ENCODE data around the gene LNPEP.
A peak's percentile ranks its signal among the peaks of the same experiment; 100 is the strongest.

The LNPEP gene

DNA sequence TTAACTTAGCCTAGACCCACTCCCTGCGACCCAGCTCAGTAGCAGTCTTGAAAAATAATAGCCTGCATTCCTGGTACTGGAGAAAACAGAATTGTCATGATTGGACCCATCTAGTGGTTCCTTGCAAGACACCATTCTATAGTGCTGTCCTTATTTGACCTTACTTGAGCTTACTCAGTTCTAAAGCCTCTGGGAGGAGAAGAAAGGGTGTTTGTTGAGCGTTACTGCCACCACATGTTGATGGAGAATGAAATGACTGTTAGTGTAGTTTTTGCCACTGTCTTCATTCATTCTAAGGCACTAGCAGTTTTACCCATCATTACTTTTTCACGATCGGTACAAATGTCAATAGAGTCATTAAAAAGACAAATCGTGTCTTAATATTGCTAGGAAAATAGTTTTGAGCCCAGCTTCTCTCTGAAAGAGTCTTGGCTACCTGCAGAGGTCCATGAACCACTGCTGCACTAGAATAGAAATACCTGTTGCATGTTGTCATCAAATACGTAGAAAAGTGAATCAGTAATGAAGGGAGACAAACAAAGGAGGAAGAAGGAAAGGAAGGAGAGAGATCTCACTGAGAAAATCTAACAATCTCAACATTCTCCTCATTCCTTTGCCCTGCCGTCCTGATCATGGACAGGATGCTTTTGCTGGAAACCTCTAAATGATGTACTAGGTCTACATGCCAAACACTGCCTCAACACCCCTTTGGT, 110.5 kb downstream of the LNPEP start:
- Histone ChIP-seq H3K27me3 (ENCODE audit: control insufficient read depth, low read length) (peaks cover 50% of the 10 kb centered on the region), H3K9me3 (ENCODE audit: control insufficient read depth, insufficient read depth, low read length) (no peaks in the 10 kb centered on the region), H3K4me1 (ENCODE audit: control insufficient read depth, low read length) (no peaks in the 10 kb centered on the region)

DNA sequence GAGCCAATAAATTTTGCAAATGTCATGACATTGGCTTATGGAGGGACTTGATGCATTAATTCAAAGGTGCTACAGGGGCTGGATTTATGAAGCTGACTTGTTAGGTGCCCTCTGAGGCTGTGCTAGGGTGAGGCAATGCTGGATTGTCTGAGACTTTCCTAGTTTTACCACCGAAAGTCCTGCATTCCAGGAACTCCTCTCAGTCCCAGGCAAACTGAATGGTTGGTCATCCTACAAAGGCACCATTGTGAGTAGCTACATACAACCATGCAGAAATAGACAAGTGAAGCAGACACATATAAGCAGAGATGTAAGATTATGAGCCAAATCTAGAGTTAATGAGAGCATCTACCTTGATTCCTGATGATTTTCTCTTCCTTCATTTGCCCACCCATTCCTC, 111.2 kb downstream of the LNPEP start:
- TF ChIP-seq, protein P1, sequence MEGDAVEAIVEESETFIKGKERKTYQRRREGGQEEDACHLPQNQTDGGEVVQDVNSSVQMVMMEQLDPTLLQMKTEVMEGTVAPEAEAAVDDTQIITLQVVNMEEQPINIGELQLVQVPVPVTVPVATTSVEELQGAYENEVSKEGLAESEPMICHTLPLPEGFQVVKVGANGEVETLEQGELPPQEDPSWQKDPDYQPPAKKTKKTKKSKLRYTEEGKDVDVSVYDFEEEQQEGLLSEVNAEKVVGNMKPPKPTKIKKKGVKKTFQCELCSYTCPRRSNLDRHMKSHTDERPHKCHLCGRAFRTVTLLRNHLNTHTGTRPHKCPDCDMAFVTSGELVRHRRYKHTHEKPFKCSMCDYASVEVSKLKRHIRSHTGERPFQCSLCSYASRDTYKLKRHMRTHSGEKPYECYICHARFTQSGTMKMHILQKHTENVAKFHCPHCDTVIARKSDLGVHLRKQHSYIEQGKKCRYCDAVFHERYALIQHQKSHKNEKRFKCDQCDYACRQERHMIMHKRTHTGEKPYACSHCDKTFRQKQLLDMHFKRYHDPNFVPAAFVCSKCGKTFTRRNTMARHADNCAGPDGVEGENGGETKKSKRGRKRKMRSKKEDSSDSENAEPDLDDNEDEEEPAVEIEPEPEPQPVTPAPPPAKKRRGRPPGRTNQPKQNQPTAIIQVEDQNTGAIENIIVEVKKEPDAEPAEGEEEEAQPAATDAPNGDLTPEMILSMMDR (IDR thresholded peaks at IDR 0.05; ENCODE audit: low read depth, low read length, poor library complexity, severe bottlenecking) = no peak
- no peak for TF ChIP-seq EZH2phosphoT487 (IDR thresholded peaks at IDR 0.05; ENCODE audit: borderline replicate concordance, low read length)
- Histone ChIP-seq H3F3A (ENCODE audit: control insufficient read depth, insufficient read depth) (no peaks in the 10 kb centered on the region), H3K36me3 (ENCODE audit: control insufficient read depth, low read length) (no peaks in the 10 kb centered on the region), H3K4me1 (ENCODE audit: control insufficient read depth, low read length) (no peaks in the 10 kb centered on the region), H3K9me3 (ENCODE audit: control insufficient read depth, insufficient read depth, low read length) (no peaks in the 10 kb centered on the region), H4K20me1 (ENCODE audit: control insufficient read depth, insufficient read depth, low read depth, low read length) (no peaks in the 10 kb centered on the region), H3K4me2 (ENCODE audit: low read length) (no peak overlapping the region), H3K4me3 (ENCODE audit: low read length) (no peak overlapping the region), H3K27me3 (ENCODE audit: control insufficient read depth, low read length) (peaks cover 50% of the 10 kb centered on the region), H3K79me2 (ENCODE audit: control insufficient read depth, low read length) (no peaks in the 10 kb centered on the region), H3K27ac (ENCODE audit: low read depth, low read length) (no peak overlapping the region), H3K9me2 (replicated peaks; ENCODE audit: control insufficient read depth, low read length) (no peaks in the 10 kb centered on the region)

More for the DNA sequence above, 110.5 kb downstream of the LNPEP start:
- no peaks in the 10 kb centered on the region for H3F3A ChIP-seq (ENCODE audit: control insufficient read depth, insufficient read depth)
- H3K27ac ChIP-seq (ENCODE audit: low read depth, low read length) = no peak overlapping the region
- H3K4me3 ChIP-seq (ENCODE audit: low read length) = no peak overlapping the region
- TF ChIP-seq, protein P1 (IDR thresholded peaks at IDR 0.05; ENCODE audit: low read depth, low read length, poor library complexity, severe bottlenecking) = peak; percentile 27
- no peak for TF ChIP-seq EZH2phosphoT487 (IDR thresholded peaks at IDR 0.05; ENCODE audit: borderline replicate concordance, low read length)
- no peaks in the 10 kb centered on the region for H3K9me2 ChIP-seq (replicated peaks; ENCODE audit: control insufficient read depth, low read length)
- H4K20me1 ChIP-seq (ENCODE audit: control insufficient read depth, insufficient read depth, low read depth, low read length) = no peaks in the 10 kb centered on the region
- H3K36me3 ChIP-seq (ENCODE audit: control insufficient read depth, low read length) = no peaks in the 10 kb centered on the region
- H3K4me2 ChIP-seq (ENCODE audit: low read length) = no peak overlapping the region
- no peaks in the 10 kb centered on the region for H3K79me2 ChIP-seq (ENCODE audit: control insufficient read depth, low read length)

DNA sequence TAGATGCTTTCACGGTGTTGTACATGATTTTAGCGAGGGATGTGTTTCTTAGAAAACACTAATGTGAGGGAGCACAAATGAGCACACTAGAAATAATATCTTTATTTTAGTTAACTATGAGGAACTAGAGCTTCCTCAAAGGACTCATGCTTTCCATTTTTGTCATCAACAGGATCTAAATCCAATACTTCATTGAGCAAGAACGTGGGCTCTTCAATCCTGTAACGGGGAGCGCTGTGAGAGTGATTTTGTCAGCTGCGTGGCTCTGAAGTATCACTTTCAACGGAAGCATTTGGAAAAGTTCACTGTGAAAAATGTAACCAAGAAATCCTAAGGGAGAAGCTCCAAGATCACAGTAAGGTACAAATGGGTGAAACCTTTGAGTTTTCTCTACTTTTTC, 113.3 kb downstream of the LNPEP start:
- TF ChIP-seq, protein P1 (IDR thresholded peaks at IDR 0.05; ENCODE audit: low read depth, low read length, poor library complexity, severe bottlenecking) = no peak
- TF ChIP-seq EZH2phosphoT487 (IDR thresholded peaks at IDR 0.05; ENCODE audit: borderline replicate concordance, low read length) = no peak
- Histone ChIP-seq H3K4me1 (ENCODE audit: control insufficient read depth, low read length) (no peaks in the 10 kb centered on the region), H3K79me2 (ENCODE audit: control insufficient read depth, low read length) (no peaks in the 10 kb centered on the region), H3K4me3 (ENCODE audit: low read length) (no peak overlapping the region), H4K20me1 (ENCODE audit: control insufficient read depth, insufficient read depth, low read depth, low read length) (no peaks in the 10 kb centered on the region), H3K36me3 (ENCODE audit: control insufficient read depth, low read length) (no peaks in the 10 kb centered on the region), H3K27ac (ENCODE audit: low read depth, low read length) (no peak overlapping the region), H3K27me3 (ENCODE audit: control insufficient read depth, low read length) (peaks cover 43% of the 10 kb centered on the region), H3K4me2 (ENCODE audit: low read length) (no peak overlapping the region), H3F3A (ENCODE audit: control insufficient read depth, insufficient read depth) (no peaks in the 10 kb centered on the region), H3K9me3 (ENCODE audit: control insufficient read depth, insufficient read depth, low read length) (no peaks in the 10 kb centered on the region), H3K9me2 (replicated peaks; ENCODE audit: control insufficient read depth, low read length) (no peaks in the 10 kb centered on the region)
